Progenitor cell of endocrine pancreas (in vitro differentiated cells): ENCODE data around the gene MRGPRD. TPM values are rescaled to one million over a fixed set of nuclear protein-coding genes. Genes with fewer than 3 reads are reported as not detected.

ENCODE experiments used
- DNase-seq: peaks from one replicate; pipeline ENCODE4 v3.0.0; 2021; ENCODE audit warnings: low spot score; ENCODE audit not compliant: unreplicated experiment
- H3K27ac Mint-ChIP-seq: 2 replicates; pipeline ENCODE4 v1.8.0; 2021; ENCODE audit warnings: mild to moderate bottlenecking, moderate library complexity, mixed read lengths
- H3K27me3 Mint-ChIP-seq: 2 replicates; pipeline ENCODE4 v1.8.0; 2021; ENCODE audit warnings: mixed read lengths
- H3K36me3 Mint-ChIP-seq: 2 replicates; pipeline ENCODE4 v1.8.0; 2022; ENCODE audit warnings: mixed read lengths; ENCODE audit not compliant: insufficient read depth
- H3K4me1 Mint-ChIP-seq: 2 replicates; pipeline ENCODE4 v1.8.0; 2021; ENCODE audit warnings: low read depth, mixed read lengths
- H3K4me3 Mint-ChIP-seq: 2 replicates; pipeline ENCODE4 v1.8.0; 2021; ENCODE audit warnings: low read depth, mild to moderate bottlenecking, moderate library complexity, mixed read lengths
- H3K9me3 Mint-ChIP-seq: 2 replicates; pipeline ENCODE4 v1.8.0; 2021; ENCODE audit warnings: low read depth, mixed read lengths
- total RNA-seq: library from RNA; stranded (reverse); gene quantifications from 2 replicates; pipeline ENCODE4 v1.2.1, GENCODE V29; 2021
- TF ChIP-seq, protein P1 (sequence below): fragments of 200-600 bp; sonication (generic); IDR thresholded peaks from one replicate; pipeline ENCODE4 v1.5.0; 2021; ENCODE audit warnings: antibody characterized with exemption, mild to moderate bottlenecking; ENCODE audit not compliant: unreplicated experiment

Gene MRGPRD
- total RNA-seq, 1 donor from 2014 or later = not detected

DNA sequence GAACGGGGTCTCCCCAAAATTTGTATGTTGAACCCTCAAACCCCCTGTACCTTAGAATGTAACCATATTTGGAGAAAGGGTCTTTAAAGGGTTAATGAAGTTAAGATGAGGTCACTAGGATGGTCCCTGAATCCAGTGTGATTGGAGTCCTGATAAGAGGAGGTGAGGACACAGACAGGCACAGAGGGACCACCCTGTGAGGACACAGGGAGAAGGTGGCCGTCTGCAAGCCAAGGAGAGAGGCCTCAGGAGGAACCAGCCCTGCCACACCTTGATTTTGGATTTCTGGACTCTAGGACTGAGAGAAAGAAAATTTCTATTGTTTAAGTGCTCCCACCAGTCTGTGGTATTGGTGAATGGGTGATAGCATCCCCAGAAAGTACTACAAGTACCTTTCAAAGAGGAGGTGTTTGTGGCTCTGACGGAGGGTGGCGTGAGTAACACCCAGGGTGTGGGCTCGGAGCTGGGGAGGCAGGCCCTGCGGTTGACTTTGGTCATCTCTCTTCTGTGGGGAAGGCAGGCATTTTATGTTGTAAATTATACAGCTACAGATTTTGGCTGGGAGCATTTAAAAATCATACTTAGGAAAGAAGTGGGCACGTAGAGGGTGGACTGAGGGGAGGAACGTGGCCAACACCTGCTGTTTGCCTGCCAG lies 18.4 kb upstream of the MRGPRD start:
- no peak overlapping the region for H3K4me3 Mint-ChIP-seq
- H3K27me3 Mint-ChIP-seq = peaks cover 5% of the 10 kb centered on the region
- H3K4me1 Mint-ChIP-seq = no peaks in the 10 kb centered on the region
- no peaks in the 10 kb centered on the region for H3K36me3 Mint-ChIP-seq
- H3K9me3 Mint-ChIP-seq = no peaks in the 10 kb centered on the region
- TF ChIP-seq, protein P1, sequence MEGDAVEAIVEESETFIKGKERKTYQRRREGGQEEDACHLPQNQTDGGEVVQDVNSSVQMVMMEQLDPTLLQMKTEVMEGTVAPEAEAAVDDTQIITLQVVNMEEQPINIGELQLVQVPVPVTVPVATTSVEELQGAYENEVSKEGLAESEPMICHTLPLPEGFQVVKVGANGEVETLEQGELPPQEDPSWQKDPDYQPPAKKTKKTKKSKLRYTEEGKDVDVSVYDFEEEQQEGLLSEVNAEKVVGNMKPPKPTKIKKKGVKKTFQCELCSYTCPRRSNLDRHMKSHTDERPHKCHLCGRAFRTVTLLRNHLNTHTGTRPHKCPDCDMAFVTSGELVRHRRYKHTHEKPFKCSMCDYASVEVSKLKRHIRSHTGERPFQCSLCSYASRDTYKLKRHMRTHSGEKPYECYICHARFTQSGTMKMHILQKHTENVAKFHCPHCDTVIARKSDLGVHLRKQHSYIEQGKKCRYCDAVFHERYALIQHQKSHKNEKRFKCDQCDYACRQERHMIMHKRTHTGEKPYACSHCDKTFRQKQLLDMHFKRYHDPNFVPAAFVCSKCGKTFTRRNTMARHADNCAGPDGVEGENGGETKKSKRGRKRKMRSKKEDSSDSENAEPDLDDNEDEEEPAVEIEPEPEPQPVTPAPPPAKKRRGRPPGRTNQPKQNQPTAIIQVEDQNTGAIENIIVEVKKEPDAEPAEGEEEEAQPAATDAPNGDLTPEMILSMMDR = no peak
- no peak for DNase-seq
- H3K27ac Mint-ChIP-seq = no peak overlapping the region

DNA sequence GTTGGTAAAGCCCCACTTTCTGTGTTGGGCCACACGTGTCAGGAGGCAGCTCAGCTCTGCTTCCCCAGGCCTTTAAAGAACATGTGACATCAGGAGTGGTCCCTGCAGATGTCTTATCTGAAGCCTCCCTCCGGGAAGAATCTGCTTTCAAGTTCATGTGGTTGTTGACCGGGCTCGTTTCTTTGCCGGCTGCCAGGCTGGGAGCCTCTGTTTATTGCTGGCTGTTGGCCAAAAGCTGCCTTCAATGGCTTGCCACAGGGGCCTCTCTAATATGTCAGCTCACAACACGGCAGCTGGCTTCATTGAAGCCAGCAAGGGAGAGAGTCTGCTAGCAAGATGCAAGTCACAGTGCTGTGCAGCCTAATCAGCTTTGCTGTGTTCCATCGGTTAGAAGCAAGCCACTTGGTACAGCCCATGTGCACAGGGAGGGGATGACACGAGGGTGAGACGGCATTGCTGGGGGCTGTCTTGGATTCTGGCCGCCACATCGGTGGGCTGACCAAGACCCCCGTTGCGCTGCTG lies 17.7 kb upstream of the MRGPRD start:
- H3K27me3 Mint-ChIP-seq = peaks cover 10% of the 10 kb centered on the region
- H3K36me3 Mint-ChIP-seq = no peaks in the 10 kb centered on the region
- no peak for DNase-seq
- no peaks in the 10 kb centered on the region for H3K4me1 Mint-ChIP-seq
- TF ChIP-seq, protein P1 = no peak
- H3K27ac Mint-ChIP-seq = no peak overlapping the region
- H3K4me3 Mint-ChIP-seq = no peak overlapping the region
- H3K9me3 Mint-ChIP-seq = no peaks in the 10 kb centered on the region

- TF ChIP-seq, protein P1 = no peak
- Mint-ChIP-seq H3K9me3 (no peaks in the 10 kb centered on the region), H3K4me3 (no peak overlapping the region), H3K27ac (no peak overlapping the region), H3K36me3 (no peaks in the 10 kb centered on the region), H3K4me1 (no peaks in the 10 kb centered on the region), H3K27me3 (peaks cover 14% of the 10 kb centered on the region)
- DNase-seq = peak; percentile 2
Observed at GRCh38 chr11:68997995-68998348, 17.2 kb upstream of the MRGPRD start.

DNA sequence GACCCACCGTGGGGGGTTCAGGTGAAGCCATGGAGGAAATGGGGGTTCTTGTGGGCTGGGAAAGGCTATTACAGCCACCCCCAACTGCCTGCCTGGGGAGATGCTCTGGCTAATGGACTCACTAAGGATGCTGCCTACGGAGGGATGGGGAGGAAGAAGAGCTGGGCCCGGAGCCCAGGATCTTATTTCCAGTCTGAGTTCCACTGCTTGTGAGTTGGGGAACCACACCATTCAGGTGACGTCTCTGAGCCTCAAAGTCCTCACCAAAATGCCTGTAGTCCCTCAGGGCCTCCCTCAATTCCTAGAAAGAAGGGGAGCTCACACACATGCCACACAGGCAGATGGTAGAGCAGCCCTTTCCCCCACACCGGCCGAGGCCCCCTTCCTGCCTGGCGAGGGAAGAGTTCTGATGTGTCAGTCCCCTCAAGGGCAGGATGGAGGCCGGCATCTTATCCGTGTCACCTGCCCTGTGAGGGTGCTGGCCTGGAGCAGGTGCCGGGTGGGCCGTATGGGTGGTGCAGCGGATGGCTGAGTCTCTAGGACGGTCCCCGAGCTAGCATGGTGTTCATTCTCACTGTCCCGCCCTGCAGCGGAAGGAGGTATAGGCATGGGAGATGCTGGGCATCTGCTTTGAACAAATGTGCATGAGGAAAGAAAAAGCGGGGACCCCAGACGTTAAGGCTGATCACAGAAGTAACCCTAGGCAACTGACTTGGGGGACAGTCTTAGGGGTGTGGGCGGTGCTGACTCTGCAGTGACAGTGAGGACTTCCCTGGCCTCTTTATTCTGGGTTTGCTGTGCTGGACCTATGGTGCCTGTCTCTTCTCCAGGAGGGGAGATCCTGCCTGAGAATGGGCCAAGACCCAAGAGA lies 16.6 kb upstream of the MRGPRD start:
- Mint-ChIP-seq H3K27me3 (peaks cover 19% of the 10 kb centered on the region), H3K4me1 (no peaks in the 10 kb centered on the region), H3K27ac (no peak overlapping the region), H3K9me3 (no peaks in the 10 kb centered on the region), H3K36me3 (no peaks in the 10 kb centered on the region), H3K4me3 (no peak overlapping the region)
- DNase-seq = peak; percentile 4
- TF ChIP-seq, protein P1 = no peak

DNA sequence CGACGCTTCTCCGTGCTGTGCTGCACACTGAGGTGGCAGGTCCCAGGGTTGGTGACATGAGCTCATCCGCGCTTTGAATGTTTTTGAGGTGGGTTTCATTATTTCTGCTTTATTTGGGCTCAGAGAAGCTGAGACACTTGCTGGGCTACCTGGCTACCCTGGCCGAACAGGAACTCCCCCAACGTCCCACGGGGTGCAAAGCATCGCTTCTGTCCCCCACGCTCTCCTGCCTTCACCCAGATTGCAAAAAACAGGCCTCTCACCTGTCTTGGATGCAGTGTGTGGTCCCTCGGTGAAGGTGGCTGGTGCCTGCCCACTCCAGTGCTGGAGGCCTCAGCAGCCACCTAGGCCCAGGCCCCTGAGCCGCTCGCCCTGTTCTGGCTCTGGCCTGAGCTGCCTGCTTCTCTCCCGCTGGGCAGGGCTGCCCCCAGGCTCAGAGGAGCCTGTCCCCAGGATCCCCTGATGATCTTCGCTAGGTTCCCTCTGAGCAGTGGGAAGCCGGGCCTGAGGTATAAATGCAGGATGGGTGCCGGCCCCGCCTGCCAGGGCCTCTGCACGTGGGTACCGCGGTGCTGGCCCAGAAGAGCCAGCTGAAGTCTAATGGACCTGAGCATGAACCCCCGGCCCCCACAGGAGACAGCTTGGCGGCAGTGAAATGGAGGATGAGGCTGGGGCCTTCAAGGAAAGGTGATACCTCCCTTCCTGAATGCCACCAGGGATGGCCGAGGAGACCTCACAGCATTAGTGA lies 15.8 kb upstream of the MRGPRD start:
- Mint-ChIP-seq H3K27ac (no peak overlapping the region), H3K36me3 (no peaks in the 10 kb centered on the region), H3K4me3 (no peak overlapping the region), H3K4me1 (no peaks in the 10 kb centered on the region), H3K9me3 (no peaks in the 10 kb centered on the region), H3K27me3 (peaks cover 25% of the 10 kb centered on the region)
- TF ChIP-seq, protein P1 = no peak
- DNase-seq = no peak
